HG02610 (cell line): ENCODE data around the gene PTGS1.

Source experiments
- ATAC-seq: cut with Tn5 transposase; IDR thresholded peaks from one replicate; pipeline ENCODE4 v1.9.1; 2021; ENCODE audit warnings: mild to moderate bottlenecking, moderate library complexity; ENCODE audit not compliant: unreplicated experiment

Gene PTGS1

DNA sequence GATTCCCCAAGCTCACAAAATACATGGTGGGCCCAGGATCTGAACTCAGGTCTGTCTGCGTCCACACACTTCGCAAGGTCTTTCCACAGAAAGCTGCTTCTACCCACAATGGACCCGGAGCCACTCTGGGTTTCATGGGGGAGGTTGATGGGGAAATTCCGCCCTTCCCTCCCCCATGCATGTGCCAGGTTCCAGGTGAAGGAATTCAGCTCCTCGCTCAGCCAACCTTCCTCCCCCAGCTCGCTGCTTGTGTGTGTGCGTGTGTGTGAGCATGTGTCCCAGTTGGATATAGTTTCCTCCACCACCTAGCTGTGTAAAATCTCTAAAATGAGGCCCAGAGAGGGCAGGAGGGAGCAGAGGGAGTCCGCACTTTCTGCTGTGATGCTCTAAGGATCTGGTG lies 1.0 kb downstream of the PTGS1 start:
- no peak for ATAC-seq

DNA sequence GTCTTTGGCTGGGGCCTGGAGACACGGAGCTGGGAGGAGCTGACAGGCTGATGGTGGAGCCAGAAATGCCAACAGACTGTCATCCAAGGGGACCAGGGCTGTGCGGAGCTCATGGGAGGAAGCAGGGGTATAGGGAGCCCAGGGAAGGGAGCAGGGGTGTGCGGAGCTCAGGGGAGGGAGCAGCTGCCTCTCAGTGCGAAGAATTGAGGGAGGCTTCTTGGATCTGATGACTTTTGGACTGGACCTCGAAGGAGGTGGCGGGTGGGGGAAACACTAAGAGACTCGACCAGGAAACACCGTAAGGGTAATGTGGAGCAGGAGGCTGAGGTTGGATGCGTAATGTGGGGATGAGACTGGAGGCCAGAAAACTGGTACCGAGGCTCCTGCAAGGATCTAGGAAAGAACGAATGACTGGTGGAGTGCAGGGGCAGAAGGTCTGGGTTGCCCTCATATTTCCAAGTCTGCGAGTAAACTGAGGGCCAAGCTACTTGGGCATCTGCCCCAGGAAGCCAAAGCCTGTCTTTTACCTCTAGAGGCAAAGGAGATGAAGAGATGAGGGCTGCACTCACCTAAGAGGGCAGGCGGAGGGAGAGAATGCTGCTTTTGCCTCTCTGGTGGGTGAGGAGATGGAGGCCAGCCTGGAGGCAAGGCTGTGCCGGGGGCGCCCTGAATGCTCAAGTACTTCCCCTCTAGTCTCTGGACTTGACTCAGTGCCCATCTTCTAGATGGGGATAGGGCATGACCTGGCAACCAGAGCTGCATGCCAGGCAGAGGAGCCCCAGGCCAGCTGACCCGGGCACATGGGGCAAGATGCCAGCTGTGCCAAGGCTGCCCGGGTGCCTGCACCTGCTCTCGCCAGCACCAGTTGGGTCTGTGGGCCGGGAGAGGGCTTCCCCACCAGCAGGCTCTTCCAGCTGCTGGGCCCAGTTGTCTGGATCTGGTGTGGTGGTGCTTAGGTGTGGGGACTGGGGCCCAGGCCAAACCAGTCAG lies 2.3 kb downstream of the PTGS1 start:
- ATAC-seq = no peak

DNA sequence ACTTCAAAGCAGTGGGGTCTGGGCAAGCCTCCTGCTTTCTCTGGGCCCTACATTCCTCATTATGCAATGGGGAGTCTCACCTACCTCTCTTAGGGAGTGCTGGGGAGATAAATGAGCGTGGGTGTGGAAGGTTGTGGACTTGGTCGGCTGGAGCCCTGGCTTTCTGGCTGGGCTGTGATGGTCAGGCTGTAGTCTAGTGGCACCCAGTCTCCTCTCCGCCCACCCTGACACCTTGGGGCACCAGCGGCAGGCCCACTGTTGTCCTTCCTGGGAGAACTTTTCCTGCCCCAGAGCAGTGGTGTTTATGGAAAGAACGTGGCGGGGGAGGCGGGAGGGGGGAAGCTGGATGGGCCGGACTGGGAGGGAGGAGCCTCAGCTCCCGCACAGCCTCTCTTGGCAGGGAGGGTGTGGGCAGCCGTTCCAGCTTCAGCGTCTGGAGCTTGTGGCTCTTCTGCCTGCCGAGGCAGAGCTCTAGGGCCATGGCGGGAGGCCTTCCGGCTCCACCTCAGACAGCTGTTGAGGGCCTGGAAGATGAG lies 4.1 kb downstream of the PTGS1 start:
- ATAC-seq = no peak

- no peak for ATAC-seq
Observed at GRCh38 chr9:122376796-122377195, 6.0 kb downstream of the PTGS1 start.

DNA sequence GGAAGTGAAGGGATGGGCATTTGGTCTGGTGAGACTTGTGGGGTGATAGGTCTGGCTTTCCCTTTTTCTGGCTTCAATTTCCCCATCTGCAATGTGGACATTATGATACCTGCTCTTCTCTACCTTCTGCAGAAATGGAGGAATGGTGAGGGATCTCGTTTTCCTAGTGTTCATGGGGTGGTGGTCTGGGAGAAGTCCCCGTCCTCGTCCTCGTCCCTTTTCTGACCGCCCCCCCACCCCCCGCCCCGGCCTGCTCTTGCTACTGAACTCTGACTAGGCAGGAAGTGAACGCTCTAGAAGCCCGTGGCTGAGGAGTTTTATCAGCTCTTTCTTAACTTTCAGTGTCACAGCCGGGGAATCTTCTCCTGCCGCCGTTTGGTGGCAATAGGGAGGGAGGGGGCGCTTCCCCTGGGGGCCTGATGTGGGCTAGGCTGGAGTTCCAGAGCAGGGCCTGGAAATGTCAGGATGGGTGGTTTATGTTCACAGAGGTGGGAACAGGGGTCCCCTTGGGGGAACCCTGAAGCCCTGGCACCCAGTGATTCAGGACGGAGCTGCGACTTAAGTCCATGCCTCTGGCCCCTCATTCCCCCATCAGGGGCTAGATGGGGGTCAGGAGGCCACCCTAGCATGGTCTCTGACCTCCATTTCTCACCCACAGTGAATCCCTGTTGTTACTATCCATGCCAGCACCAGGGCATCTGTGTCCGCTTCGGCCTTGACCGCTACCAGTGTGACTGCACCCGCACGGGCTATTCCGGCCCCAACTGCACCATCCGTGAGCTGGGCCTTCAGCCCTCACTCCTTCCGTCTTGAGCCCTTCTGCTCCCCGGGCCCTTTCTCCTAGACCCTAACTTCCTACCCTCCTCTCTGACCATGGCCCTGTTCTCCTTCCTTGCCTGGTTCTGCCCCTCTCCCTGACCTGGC lies 6.7 kb downstream of the PTGS1 start:
- no peak for ATAC-seq

DNA sequence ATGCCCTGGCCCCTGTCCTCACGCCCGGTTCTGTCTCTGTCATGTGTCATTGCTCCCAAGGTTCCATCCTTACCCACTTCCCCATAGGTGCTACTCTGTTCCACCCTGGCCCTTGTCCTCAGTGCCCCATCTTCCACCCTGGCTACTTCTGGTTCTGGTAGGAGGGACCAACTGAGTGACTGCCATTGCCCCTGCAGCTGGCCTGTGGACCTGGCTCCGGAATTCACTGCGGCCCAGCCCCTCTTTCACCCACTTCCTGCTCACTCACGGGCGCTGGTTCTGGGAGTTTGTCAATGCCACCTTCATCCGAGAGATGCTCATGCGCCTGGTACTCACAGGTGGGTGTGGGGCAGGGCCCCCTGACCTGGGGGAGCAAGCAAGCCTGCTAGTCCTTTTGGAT lies 7.4 kb downstream of the PTGS1 start:
- ATAC-seq = no peak

DNA sequence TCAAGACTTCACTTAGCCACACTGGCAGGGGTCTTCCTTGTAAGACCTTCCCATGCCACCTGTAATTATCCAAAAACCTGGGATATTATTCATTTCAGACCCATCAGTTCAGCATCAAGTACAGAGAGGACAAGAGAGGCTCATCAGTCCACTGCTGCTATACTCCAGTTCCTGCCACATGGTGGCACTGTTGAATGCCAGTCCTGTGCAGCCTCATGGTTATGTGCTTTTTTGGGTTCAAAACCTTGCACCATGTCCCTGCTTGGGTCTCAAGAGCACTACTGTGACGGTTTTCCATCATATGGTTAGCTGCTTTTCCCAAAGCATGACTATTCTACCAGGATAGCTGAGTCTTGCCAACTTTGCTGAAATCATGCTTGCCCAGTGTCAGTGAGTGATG lies 8.5 kb downstream of the PTGS1 start:
- ATAC-seq = no peak

DNA sequence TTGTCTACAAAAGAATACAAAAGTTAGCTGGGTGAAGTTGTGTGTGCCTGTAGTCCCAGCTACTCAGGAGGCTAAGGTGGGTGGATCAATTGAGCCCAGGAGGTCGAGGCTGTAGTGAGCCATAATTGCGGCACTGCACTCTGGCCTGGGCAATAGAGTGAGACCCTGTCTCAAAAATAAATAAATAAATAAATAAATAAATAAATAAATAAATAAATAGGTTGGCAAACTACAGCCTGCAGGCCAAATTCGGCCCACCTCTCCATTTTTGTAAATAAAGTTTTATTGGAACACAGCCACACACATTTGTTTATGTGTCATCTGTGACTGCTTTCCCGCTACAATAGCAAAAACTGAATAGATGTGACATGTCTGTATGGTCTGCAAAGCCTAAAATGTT lies 9.5 kb downstream of the PTGS1 start:
- no peak for ATAC-seq

DNA sequence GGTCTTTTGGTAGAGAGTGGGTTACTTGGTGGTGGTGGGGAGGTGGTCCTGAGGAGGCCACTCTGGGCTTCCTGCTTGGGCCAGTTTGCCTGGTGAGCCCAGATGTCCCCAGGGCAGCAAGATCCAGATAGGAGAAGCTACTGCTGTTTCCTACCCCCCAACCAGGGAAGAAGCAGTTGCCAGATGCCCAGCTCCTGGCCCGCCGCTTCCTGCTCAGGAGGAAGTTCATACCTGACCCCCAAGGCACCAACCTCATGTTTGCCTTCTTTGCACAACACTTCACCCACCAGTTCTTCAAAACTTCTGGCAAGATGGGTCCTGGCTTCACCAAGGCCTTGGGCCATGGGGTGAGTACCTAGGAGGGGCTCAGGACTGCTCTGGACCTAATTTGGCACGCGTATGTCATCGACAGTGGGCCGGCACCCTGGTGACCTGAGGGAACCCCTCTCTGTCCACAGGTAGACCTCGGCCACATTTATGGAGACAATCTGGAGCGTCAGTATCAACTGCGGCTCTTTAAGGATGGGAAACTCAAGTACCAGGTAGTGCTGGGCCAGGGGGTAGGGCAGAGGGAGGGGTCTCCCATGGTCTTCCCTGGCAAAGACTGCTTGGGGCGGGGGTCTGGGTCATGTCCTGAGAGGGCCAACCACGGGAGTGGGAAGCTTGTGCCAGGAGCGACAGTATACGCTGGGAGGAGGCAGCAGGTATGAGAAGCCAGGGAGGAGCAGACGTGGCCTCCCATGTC lies 10.6 kb downstream of the PTGS1 start:
- no peak for ATAC-seq

DNA sequence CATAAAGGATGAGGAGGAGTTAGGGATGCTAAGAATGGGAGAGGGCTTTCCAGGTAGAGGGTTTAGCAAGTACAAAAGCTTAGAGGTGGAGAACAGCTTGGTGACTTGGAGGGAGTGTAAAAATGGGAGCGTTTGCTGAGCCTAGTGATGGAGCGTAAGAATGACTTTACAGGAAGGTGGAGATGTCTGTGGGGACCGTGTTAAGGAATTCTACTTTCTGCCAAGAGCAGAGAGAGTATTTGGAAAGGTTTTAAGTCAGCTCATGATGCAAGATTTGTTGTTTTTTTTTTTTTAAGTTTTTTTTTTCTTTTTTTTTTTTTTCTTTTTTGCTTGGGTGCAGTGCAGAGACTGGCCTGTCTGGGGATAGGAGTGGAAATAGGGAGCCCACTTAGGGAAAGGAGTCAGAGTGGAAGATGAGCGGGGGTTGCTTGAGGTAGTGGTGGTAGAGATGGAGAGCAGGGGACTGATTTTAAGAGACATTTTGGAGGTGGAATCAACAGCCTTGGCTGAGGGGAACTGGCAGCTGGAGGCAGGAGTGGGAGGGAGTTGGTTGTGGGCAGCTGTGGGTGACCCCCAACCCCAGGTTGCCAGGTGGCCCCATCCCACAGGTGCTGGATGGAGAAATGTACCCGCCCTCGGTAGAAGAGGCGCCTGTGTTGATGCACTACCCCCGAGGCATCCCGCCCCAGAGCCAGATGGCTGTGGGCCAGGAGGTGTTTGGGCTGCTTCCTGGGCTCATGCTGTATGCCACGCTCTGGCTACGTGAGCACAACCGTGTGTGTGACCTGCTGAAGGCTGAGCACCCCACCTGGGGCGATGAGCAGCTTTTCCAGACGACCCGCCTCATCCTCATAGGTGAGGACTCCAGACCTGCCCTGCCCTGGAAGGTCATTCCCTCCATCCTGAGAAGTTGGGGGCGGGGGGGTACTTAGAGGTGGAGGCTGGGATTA lies 12.4 kb downstream of the PTGS1 start:
- ATAC-seq = no peak

- ATAC-seq = no peak
Observed at GRCh38 chr9:122383992-122384461, 13.2 kb downstream of the PTGS1 start.

DNA sequence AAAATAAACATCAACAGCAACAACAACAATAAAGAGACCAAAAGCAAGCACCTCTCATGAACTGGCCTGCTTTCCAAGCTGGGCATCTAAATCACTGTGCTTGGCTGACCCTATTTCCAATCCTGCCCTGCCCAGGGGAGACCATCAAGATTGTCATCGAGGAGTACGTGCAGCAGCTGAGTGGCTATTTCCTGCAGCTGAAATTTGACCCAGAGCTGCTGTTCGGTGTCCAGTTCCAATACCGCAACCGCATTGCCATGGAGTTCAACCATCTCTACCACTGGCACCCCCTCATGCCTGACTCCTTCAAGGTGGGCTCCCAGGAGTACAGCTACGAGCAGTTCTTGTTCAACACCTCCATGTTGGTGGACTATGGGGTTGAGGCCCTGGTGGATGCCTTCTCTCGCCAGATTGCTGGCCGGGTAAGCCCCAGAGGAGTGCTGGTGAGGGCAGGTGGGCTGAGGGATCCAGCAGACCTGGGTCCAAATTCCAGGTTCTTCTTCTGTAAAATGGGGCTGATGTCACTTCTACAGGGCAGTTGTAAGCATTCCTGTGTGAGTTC lies 15.6 kb downstream of the PTGS1 start:
- no peak for ATAC-seq

DNA sequence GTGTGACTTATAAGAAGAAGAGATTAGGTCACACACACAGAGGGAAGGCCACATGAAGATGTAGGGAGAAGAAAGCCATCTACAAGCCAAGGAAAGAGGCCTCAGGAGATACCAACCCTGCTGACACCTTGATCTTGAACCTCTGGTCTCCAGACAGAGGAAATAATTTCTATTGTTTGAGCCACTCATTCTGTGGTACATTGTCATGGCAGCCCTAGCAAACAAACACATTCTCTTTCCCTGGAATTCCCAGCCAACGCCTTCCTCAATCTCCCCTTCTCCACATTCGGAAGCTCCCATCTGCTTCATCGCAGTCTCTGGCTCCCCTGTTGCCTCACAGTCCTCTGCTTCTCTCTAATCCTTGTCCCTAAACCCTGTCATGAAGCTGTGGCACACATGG lies 16.7 kb downstream of the PTGS1 start:
- ATAC-seq = no peak

- ATAC-seq = no peak
Observed at GRCh38 chr9:122389195-122389594, 18.4 kb downstream of the PTGS1 start.

- peak; percentile 70 for ATAC-seq
Observed at GRCh38 chr9:122389799-122390481, 19.1 kb downstream of the PTGS1 start.

DNA sequence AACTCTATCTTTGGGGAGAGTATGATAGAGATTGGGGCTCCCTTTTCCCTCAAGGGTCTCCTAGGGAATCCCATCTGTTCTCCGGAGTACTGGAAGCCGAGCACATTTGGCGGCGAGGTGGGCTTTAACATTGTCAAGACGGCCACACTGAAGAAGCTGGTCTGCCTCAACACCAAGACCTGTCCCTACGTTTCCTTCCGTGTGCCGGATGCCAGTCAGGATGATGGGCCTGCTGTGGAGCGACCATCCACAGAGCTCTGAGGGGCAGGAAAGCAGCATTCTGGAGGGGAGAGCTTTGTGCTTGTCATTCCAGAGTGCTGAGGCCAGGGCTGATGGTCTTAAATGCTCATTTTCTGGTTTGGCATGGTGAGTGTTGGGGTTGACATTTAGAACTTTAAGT lies 21.5 kb downstream of the PTGS1 start:
- no peak for ATAC-seq

DNA sequence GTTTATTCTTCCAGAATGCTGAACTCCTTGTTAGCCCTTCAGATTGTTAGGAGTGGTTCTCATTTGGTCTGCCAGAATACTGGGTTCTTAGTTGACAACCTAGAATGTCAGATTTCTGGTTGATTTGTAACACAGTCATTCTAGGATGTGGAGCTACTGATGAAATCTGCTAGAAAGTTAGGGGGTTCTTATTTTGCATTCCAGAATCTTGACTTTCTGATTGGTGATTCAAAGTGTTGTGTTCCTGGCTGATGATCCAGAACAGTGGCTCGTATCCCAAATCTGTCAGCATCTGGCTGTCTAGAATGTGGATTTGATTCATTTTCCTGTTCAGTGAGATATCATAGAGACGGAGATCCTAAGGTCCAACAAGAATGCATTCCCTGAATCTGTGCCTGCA lies 21.9 kb downstream of the PTGS1 start:
- no peak for ATAC-seq

DNA sequence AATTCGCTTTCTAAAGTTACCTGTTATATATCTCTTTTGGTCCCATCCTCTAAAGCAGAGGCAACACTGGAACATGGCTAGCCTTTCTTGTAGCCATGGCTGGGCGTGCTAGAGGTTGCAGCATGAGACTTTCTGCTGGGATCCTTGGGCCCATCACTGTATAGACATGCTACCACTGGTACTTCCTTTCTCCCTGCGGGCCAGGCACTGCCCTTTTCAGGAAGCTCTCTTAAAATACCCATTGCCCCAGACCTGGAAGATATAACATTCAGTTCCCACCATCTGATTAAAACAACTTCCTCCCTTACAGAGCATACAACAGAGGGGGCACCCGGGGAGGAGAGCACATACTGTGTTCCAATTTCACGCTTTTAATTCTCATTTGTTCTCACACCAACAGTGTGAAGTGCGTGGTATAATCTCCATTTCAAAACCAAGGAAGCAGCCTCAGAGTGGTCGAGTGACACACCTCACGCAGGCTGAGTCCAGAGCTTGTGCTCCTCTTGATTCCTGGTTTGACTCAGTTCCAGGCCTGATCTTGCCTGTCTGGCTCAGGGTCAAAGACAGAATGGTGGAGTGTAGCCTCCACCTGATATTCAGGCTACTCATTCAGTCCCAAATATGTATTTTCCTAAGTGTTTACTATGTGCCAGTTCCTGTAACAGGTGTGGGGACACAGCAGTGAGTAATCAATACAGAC lies 22.6 kb downstream of the PTGS1 start:
- ATAC-seq = no peak
